Testis (tissue), 2 donors: ENCODE measurements around the gene RPE.

Source experiments
- POLR2A ChIP-seq: fragments of 450-650 bp; IDR thresholded peaks from one replicate; pipeline ENCODE4 v1.6.1; 2017; ENCODE audit warnings: antibody characterized with exemption, mild to moderate bottlenecking, moderate library complexity
- TF ChIP-seq, protein P1 (sequence below), 3 experiments: fragments of 450-650 bp in 2 of 3; fragments of 200-600 bp in 1 of 3; sonication (generic) in 1 of 3; IDR thresholded peaks; one replicate each; pipeline ENCODE4 v1.5.1; 2016 to 2019; ENCODE audit warnings: antibody characterized with exemption in 3 of 3, mild to moderate bottlenecking in 2 of 3, moderate library complexity in 1 of 3

DNA sequence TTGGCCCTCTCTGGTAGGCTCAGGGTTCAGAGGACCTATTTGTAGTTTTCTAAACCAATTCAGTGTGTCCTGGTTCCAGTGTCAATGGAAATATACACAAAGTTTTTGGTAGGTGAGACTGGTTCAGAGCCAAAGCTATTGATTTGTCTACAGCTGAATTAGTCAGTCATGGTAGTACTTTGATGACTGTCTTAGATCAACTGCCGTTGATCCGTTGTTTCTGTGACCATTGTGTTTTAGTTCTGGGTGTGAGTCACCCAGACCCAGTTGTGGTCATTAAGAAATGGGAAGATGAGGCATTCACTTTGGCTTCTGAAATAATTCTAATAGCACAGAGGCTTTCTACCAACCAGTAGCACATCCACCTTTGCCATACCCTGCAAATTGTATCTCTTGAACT, 16.0 kb upstream of the RPE start:
- TF ChIP-seq, protein P1, sequence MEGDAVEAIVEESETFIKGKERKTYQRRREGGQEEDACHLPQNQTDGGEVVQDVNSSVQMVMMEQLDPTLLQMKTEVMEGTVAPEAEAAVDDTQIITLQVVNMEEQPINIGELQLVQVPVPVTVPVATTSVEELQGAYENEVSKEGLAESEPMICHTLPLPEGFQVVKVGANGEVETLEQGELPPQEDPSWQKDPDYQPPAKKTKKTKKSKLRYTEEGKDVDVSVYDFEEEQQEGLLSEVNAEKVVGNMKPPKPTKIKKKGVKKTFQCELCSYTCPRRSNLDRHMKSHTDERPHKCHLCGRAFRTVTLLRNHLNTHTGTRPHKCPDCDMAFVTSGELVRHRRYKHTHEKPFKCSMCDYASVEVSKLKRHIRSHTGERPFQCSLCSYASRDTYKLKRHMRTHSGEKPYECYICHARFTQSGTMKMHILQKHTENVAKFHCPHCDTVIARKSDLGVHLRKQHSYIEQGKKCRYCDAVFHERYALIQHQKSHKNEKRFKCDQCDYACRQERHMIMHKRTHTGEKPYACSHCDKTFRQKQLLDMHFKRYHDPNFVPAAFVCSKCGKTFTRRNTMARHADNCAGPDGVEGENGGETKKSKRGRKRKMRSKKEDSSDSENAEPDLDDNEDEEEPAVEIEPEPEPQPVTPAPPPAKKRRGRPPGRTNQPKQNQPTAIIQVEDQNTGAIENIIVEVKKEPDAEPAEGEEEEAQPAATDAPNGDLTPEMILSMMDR (IDR thresholded peaks at IDR 0.05): no peak
- no peak for TF ChIP-seq POLR2A
